GM21526 (cell line): ENCODE data around the gene MB21D2.
A peak's percentile ranks its signal among the peaks of the same experiment; 100 is the strongest.

Experiments used
- ATAC-seq: cut with Tn5 transposase; IDR thresholded peaks from one replicate; pipeline ENCODE4 v1.9.1; 2021; ENCODE audit warnings: moderate library complexity; ENCODE audit not compliant: unreplicated experiment, low FRiP score

The MB21D2 gene

GRCh38 chr3:192840143-192840836 lies 77.4 kb downstream of the MB21D2 start:
- no peak for ATAC-seq

- no peak for ATAC-seq
Measured at GRCh38 chr3:192835818-192836815, 81.5 kb downstream of the MB21D2 start.

- no peak for ATAC-seq
Measured at GRCh38 chr3:192834428-192834827, 83.2 kb downstream of the MB21D2 start.

GRCh38 chr3:192833177-192833890 lies 84.3 kb downstream of the MB21D2 start:
- ATAC-seq: no peak

- ATAC-seq: no peak
Measured at GRCh38 chr3:192831801-192832347, 85.8 kb downstream of the MB21D2 start.

GRCh38 chr3:192831111-192831644 lies 86.5 kb downstream of the MB21D2 start:
- ATAC-seq: peak; percentile 29

GRCh38 chr3:192830291-192831110 lies 87.2 kb downstream of the MB21D2 start:
- peak; percentile 79 for ATAC-seq

- ATAC-seq: no peak
Measured at GRCh38 chr3:192827863-192828594, 89.6 kb downstream of the MB21D2 start.

GRCh38 chr3:192827208-192827607 lies 90.4 kb downstream of the MB21D2 start:
- ATAC-seq: no peak

GRCh38 chr3:192826214-192827006 lies 91.2 kb downstream of the MB21D2 start:
- ATAC-seq: no peak

GRCh38 chr3:192825657-192826200 lies 91.9 kb downstream of the MB21D2 start:
- ATAC-seq: peak; percentile 54

- ATAC-seq: no peak
Measured at GRCh38 chr3:192825216-192825615, 92.4 kb downstream of the MB21D2 start.

GRCh38 chr3:192824313-192824712 lies 93.3 kb downstream of the MB21D2 start:
- ATAC-seq: no peak

- no peak for ATAC-seq
Measured at GRCh38 chr3:192821161-192821560, 96.5 kb downstream of the MB21D2 start.

- ATAC-seq: no peak
Measured at GRCh38 chr3:192820161-192820560, 97.5 kb downstream of the MB21D2 start.

- ATAC-seq: no peak
Measured at GRCh38 chr3:192819001-192819569, 98.6 kb downstream of the MB21D2 start.

- no peak for ATAC-seq
Measured at GRCh38 chr3:192818126-192818525, 99.5 kb downstream of the MB21D2 start.
